ENCODE data around the gene KL. TPM values are rescaled to one million over a fixed set of nuclear protein-coding genes. Genes with fewer than 3 reads are reported as not detected.

The KL gene
- polyA plus RNA-seq, 10 donors = 2.0 to 3.4 (median 2.6) TPM

DNA sequence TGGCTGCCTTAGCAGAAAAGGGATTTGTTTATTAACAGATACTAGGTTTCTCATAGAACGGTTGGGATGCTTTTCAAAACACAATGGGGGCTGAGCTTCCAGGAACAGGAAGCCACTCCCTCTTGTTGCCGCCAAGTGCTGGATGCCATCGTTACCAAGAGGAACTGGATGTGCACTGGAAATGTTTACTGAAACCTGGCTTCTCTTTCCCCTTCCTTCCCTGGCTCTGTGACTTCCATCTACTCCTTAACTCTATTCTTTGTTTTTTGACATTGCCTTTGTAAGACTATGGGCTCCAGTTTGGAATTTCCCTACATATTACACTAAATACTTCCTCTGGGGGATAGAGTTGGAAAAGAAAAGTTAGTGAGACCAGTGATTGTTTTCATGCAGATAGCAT lies 11.7 kb upstream of the KL start:
- peak; percentile 27 to 84 (median 72) for DNase-seq

DNA sequence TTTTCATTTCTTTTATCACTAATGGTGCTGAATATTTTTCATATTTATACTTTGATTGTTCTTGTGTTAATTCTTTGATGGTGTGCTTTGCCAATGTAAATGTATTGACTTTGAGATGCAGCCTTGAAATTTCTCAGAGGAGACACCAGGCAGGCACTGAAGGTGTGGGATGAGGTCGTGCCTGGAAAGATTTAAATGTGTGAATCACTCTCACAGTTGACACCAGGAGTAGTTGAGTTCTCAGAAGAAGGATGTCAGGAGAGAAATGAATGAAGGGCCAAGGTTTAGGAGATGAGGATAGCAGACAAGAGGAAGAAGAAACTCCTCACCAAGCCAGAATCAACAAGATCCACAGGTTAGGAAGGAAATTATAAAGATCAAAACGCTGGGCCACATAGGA lies 10.1 kb upstream of the KL start:
- no peak for DNase-seq

DNA sequence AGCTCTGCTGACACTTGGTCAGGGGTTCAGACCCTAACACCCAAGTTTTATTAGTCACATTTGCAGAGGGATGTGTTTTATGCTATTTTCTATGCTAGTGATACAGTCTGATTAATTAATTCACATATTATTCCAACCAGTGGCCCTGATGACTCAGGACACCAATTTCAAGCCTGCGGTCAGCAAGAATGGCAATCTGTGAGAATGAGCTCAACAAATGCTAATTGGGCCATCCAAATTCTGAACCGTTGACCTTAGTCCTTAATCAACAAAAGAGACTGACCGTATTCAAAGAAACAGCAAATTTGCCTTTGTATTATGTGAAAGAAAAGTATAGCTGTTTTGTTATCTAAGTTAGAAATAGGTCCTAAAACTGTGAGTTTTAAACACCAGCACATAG lies 9.6 kb upstream of the KL start:
- no peak for DNase-seq

- DNase-seq = no peak
Observed at GRCh38 chr13:33007237-33007636, 9.0 kb upstream of the KL start.

GRCh38 chr13:33007950-33008349 lies 8.3 kb upstream of the KL start:
- DNase-seq = no peak

DNA sequence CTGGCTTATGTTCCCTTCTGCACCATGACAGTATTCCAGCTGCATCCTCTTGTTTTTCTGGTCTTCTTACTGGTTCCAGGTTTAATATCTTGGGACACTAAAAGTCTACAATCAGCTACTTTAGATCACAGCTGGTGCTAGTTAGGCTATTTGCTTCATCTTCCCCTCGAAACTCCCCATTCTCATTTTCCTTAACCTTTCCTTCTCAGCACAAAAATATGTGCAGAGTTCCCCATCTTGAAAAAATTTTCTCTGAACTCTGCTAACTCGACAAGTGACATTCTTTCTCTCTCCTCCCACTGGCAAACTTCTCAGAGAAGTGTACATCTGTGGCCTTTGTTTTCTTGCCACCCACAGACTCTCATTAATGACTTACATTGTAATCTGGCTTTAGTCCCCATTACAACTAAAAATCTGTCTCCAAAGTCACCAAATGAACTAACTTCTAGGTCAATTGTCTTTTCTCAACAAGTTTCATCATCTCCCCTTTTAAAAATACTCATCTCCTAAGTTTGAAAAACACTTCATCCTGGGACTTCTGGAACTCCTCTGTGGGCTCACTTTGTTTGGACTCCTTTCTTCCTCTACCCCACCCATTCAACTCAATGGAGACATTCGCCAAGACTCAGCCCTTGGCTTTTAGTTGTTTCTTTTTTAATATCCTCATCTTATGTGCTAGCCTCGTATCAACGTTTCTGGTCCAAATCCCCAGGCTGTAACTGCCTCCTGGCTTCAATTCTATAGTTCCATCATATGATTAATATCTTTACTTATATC lies 7.1 kb upstream of the KL start:
- peak; percentile 46 to 86 (median 62) for DNase-seq

GRCh38 chr13:33011828-33012470 lies 4.3 kb upstream of the KL start:
- no peak for DNase-seq

DNA sequence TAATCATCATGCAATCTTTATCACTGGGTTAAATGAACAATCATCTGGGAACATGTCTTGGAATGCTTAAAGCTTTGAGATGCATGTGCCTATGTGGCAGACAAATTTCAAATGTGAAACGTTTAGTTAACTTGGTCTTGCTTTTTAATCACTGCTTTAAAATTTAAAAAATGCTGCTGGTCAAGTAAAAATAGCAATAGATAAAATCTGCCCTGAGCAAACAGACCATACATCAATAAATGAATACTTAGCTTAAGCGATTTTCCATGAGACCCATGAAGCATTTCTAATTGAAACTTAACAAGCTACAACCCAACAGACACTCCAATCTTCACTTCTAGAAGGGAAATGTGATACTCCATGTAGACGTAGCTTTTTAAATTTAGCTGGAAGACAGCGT lies 1.9 kb upstream of the KL start:
- DNase-seq = no peak

- DNase-seq = peak in 1 of 3 donors; percentile 45
Observed at GRCh38 chr13:33015241-33015668, 968 bp upstream of the KL start.

DNA sequence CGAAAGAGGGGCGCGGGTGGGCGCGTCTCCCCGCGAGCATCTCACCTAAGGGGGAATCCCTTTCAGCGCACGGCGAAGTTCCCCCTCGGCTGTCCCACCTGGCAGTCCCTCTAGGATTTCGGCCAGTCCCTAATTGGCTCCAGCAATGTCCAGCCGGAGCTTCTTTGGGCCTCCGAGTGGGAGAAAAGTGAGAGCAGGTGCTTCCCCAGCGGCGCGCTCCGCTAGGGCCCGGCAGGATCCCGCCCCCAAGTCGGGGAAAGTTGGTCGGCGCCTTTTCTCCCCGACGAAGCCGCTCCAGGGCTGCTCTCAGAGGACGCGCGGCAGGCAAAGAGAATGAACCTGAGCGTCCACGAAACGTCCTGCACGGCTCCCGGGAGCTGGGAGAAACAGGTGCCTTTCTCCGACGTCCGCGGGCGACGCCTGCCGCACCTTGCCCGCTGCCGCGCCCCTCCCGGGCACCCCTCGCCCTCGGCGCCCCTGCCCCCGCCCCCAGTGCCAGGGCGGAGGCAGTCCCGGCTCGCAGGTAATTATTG lies 366 bp upstream of the KL start:
- DNase-seq = peak; percentile 8 to 64 (median 27)

GRCh38 chr13:33017323-33017929 lies 1.2 kb downstream of the KL start:
- peak; percentile 38 to 79 (median 51) for DNase-seq

GRCh38 chr13:33018886-33019285 lies 2.7 kb downstream of the KL start:
- no peak for DNase-seq

GRCh38 chr13:33022986-33023385 lies 6.8 kb downstream of the KL start:
- DNase-seq = no peak

DNA sequence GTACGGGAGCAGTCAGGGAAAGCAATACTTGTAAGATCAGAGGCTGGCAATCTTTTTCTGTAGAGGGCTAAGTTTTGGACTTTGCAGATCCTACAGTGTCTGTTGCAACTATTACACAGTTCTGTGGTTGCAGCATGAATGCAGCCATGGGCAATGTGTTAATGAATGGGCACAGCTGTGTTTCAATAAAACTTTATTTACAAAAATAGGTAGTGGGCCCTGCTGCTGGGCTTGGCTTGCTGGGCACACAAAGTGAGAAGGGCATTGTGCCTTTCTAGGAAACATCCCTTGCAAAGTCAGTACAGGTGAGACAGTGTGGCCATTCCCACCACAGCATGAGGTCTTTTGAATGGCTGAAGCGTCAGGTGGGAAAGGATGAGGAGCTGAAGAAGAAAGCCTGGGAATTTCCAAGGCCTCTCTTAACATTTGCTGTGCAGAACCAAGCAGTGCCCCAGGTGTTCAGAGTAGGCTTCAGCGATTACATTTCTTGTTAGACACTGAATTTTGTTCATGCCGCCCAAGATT lies 9.1 kb downstream of the KL start:
- no peak for DNase-seq

DNA sequence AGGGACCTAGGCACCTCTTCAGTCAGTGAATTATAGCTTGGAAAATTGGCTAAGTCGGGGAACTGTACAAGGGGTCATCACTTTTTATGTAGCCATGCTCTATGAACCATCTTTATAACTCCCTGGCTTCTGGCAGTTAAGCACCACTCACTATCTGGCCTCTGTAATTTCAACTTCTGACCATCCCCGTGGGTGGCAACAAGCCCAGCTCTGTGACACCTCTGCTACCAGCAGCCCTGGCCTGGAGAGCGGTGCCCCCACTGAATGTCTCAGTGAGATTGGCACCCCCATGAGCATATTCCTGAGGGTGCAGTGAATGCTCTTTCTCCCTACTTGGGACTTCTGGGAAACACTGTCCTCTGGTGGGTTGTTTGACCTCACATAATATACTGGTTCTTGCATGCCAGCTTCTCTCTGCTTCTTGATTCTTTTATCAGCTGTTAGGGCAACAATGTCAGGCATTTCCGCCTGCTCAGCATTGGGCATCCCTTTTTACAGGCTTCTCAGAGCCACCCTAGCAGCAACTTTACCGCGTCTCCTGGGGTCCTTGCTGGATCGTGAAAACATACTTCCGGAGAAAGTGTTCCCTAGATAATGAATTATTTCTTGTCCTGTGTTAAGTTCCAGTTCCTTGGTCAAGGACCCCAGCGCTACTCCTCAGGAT lies 10.4 kb downstream of the KL start:
- no peak for DNase-seq

- DNase-seq = no peak
Observed at GRCh38 chr13:33028620-33029019, 12.4 kb downstream of the KL start.

GRCh38 chr13:33031277-33031676 lies 15.1 kb downstream of the KL start:
- DNase-seq = no peak

- no peak for DNase-seq
Observed at GRCh38 chr13:33032037-33032625, 15.9 kb downstream of the KL start.

DNA sequence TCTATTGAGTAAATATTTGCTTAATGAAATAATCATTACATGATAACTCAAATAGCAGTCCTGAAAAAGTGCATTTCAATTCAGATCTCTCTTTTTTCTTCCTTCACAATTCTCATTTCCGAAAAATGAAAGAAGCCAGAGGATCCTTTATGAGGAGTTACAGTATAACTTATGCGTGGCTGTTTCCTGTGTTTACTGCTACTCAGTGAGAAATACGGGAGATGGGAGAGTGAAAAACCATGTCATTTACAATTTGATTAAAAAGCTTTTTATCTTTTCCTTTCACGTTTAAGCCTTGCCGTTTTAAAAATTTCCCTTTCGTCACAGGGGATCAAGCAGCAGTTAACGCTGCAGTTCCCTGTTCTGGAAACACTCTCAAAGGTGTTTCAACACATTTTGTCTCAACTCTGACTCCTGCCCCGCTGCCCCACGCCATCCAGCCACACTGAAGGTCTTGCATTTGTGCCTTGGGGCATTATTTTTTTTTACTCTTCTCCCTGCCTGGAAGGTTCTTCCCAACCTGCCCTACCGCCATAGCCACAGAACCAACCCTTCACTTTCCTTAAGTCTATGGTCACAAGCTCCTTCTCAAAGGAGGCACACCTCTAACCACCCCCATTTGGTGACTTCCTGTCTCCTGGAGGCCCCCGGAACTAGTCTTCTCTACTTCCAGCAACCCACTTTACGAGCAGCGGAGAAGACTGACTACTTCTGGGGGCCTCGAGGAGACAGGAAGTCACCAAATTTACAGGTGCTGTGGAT lies 17.0 kb downstream of the KL start:
- DNase-seq = no peak

DNA sequence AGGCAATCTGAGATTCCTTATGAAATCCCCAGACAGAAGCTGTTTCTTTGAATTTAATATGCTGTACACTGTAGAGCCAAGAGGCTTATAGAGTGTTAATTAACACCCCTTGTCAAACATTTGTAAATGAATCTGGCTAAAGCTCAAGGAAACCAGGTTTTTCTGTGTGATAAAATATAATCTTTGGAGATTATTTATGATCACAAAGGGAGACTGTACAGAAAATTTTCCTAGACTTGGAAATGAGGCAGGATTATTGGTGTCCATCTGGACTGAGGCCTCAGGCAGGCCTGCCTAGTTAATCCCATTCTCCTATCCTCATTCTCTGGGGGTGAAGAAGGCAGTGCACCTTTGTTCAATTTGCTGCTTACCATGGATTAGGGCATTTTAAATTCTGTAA lies 17.8 kb downstream of the KL start:
- no peak for DNase-seq

All from muscle of back (tissue), 11 donors.